Adrenal gland (tissue), 5 donors: Measurements from ENCODE around the gene LBHD1.

Experiments
- POLR2A ChIP-seq, 2 donors: fragments of 450-650 bp; IDR thresholded peaks; one replicate each; pipeline ENCODE4 v1.6.1; 2017; ENCODE audit warnings: antibody characterized with exemption in 2 of 2, mild to moderate bottlenecking in 2 of 2, moderate library complexity in 1 of 2
- TF ChIP-seq, protein P1 (sequence below), 6 experiments: fragments of 450-650 bp in 4 of 6; fragments of 200-600 bp in 2 of 6; sonication (generic) in 1 of 6; IDR thresholded peaks; 1 replicate in 5 of 6; 2 replicates in 1 of 6; pipeline versions ENCODE4 v1.5.1 to v1.8.0; 2016 to 2021; ENCODE audit warnings: antibody characterized with exemption in 6 of 6, mild to moderate bottlenecking in 2 of 6, moderate library complexity in 1 of 6
- donor health status: DM: no; HTN: no; CAD: no.

DNA sequence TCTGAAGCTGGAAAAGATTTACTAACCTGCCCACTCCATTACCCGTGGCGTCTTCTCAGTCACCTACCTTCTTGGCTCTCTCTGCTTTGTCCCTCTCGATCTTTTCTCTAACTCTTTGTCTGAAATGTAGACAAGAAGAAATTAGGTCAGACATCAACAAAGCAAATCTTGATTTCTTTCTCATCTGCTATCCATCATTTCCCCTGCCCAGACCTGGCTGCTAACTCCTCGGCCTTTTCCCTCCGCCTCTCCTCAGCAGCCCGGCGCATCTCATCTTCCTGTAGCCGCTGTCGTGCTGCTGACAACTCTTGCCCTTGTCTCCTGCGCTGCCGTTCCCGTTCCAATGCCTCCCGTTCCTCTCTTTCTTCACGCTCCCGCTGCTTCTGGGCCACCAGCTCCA is 5.6 kb upstream of the LBHD1 start:
- TF ChIP-seq, protein P1, sequence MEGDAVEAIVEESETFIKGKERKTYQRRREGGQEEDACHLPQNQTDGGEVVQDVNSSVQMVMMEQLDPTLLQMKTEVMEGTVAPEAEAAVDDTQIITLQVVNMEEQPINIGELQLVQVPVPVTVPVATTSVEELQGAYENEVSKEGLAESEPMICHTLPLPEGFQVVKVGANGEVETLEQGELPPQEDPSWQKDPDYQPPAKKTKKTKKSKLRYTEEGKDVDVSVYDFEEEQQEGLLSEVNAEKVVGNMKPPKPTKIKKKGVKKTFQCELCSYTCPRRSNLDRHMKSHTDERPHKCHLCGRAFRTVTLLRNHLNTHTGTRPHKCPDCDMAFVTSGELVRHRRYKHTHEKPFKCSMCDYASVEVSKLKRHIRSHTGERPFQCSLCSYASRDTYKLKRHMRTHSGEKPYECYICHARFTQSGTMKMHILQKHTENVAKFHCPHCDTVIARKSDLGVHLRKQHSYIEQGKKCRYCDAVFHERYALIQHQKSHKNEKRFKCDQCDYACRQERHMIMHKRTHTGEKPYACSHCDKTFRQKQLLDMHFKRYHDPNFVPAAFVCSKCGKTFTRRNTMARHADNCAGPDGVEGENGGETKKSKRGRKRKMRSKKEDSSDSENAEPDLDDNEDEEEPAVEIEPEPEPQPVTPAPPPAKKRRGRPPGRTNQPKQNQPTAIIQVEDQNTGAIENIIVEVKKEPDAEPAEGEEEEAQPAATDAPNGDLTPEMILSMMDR (IDR thresholded peaks at IDR 0.05) = no peak
- TF ChIP-seq POLR2A (IDR thresholded peaks at IDR 0.05) = no peak
